NB4 (cell line): Measurements from ENCODE around the gene SUMF1.

Experiments used
- DNase-seq: peaks from one replicate; pipeline ENCODE4 v3.0.0; 2010; ENCODE audit warnings: low read depth
- H3K4me3 ChIP-seq: one replicate; pipeline ENCODE4 v1.5.1; 2011; ENCODE audit warnings: mild to moderate bottlenecking, low read depth, low read length, moderate library complexity
- CTCF ChIP-seq: IDR thresholded peaks from one replicate; pipeline ENCODE4 v1.5.1; 2012; ENCODE audit warnings: low read depth, low read length
- MAX ChIP-seq: IDR thresholded peaks from 2 replicates; pipeline ENCODE4 v1.6.1; 2011; ENCODE audit warnings: low read depth, low read length
- MYC ChIP-seq: IDR thresholded peaks from 2 replicates; pipeline ENCODE4 v1.6.1; 2011; ENCODE audit warnings: low read depth, low read length
- POLR2A ChIP-seq: IDR thresholded peaks from 2 replicates; pipeline ENCODE4 v1.6.1; 2011; ENCODE audit warnings: mild to moderate bottlenecking; ENCODE audit not compliant: insufficient read length; ENCODE audit errors: extremely low read depth

SUMF1 gene

GRCh38 chr3:4511491-4512262, 44.6 kb upstream of the SUMF1 start:
- DNase-seq, result no peak
- no peak overlapping the region for H3K4me3 ChIP-seq
- TF ChIP-seq MYC (no peak), POLR2A (no peak), CTCF (no peak), MAX (no peak)

GRCh38 chr3:4509983-4510755, 43.1 kb upstream of the SUMF1 start:
- no peak for DNase-seq
- H3K4me3 ChIP-seq, result no peak overlapping the region
- TF ChIP-seq CTCF (no peak), MAX (no peak), MYC (no peak), POLR2A (no peak)

DNA sequence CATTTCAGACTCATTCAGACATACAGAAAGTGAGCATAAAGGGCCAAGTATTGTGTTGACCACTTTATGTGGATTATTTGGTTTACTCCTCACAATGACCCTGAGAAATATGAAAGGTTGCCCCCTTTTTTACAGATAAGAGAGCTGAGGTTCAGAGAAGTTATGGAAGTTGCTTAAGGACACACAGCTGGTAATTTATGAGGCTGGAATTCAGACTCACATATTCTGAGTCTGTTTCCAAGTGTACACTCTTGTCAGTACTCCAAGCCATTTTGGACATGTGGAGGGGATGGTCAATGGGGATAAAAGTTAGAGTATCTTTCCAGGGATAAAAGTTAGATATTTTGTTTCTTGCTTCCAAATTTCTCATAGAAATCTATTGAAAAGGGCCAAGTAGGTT, 42.0 kb upstream of the SUMF1 start:
- no peak for DNase-seq
- no peak overlapping the region for H3K4me3 ChIP-seq
- TF ChIP-seq MYC (no peak), CTCF (no peak)

DNA sequence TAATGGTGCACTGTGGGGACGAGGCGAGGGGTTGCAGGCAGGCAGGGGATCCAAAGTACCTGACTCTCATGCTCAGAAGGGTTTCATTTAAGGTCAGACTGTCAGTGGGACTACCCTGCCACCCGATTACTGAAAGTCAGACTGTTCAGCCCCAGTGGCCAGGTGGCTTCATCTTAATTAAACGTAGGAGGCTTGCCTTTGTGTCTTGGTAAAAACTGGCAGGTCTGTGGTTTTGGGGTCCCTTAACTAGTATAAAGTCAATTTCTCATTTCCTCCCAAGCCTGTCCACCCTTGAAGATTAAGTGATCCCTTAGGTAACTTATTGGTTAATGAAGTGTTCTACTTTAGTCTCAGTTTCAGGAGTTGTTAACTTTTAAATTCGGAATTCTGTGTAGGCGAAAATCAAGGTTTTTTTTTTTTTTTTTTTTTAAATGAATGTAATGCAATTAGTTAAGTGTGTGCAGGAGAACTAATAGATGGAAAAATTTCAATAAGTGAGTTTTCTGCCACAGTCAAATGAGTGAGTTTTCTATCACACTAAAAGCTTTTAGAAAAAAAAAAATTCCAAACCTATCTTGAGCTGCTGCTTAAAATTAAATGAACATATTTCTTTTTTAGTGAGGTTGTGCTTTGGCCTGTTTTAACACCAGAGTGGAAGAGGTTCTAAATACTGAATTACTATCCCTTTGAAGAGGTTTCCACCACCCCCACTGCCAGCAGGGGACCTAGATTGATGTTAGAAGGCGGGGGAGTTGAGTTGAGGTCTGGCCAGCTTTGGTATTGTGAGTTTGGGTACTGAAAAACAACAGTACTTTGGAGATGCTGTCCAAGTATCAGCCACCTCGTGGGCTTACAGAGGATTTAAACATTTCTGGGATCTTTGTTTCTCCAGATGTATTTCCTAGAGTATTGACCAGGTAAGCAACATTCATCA, 41.2 kb upstream of the SUMF1 start:
- no peak for DNase-seq
- no peak for TF ChIP-seq MAX
- no peak for TF ChIP-seq POLR2A
- TF ChIP-seq MYC, result no peak
- H3K4me3 ChIP-seq, result no peak overlapping the region

DNA sequence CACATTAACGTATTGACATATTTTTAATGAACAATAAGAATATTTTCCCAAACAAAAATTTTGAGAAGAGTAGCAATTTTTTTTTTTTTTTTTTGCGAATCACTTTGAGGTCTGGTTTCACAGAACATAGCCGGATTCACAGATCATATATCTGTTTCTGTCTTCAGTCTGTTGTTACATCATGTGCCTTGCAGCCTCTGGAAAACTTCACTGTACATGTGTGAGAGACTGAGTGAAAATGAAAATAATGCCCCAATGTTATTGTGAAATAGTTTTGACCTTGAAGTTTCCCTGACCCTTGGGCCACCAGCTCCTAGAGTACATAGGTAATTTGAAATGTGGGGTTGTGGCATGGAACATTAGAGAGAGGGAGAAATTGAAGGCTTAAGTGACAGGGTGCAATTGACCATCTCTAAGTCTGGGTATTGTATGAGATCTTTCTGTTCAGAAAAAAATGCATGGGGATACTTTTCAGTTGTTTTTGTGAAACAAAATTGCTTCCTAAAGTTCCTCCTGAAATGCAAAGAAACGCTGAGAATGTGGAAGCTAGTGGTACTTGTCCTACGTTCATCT, 40.0 kb upstream of the SUMF1 start:
- TF ChIP-seq CTCF (no peak), MAX (no peak), MYC (no peak), POLR2A (no peak)

DNA sequence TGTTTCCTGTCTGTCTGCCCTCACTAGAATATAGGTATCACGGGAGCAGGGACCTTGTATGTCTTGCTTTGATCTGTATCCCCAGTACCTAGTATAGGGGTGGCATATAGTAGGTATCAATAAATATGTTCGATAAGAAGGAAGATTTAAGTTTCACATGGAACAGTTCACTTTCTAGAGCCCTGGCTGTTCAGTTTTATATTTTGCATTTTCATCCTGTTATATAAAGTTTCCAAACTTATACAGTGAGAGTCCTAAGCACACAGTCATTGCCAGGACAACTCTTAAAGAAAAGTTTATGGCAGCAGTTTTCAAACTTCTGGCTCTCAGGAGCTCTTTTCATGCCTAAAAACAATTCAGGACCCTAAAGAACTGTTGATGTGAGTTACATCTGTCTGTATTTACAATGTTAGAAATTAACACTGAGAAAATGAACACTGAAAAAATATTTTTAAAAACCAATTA, 39.5 kb upstream of the SUMF1 start:
- H3K4me3 ChIP-seq, result no peak overlapping the region
- DNase-seq, result no peak
- TF ChIP-seq CTCF (no peak), POLR2A (no peak), MAX (no peak), MYC (no peak)

More for the DNA sequence above, 40.0 kb upstream of the SUMF1 start:
- no peak for DNase-seq
- H3K4me3 ChIP-seq, result no peak overlapping the region
